Measurements from ENCODE around the gene ELOVL5.

Gene ELOVL5

GRCh38 chr6:53284901-53285300, 63.8 kb downstream of the ELOVL5 start:
- peaks cover 15% of the 10 kb centered on the region for H3K4me1 ChIP-seq (ENCODE audit: insufficient read depth, low read length, poor library complexity, severe bottlenecking)
- H3K4me3 ChIP-seq (ENCODE audit: low read length, poor library complexity, severe bottlenecking) = no peak overlapping the region
- H3K9me3 ChIP-seq (ENCODE audit: insufficient read depth, low read depth, low read length) = no peaks in the 10 kb centered on the region
- H3K79me2 ChIP-seq (ENCODE audit: insufficient read depth, low read length) = peaks cover 82% of the 10 kb centered on the region
- peaks cover 65% of the 10 kb centered on the region for H4K20me1 ChIP-seq (ENCODE audit: insufficient read depth, low read length, poor library complexity, severe bottlenecking)
- H3K4me2 ChIP-seq (ENCODE audit: low read depth, low read length, poor library complexity, severe bottlenecking) = no peak overlapping the region
- no peak overlapping the region for H2AFZ ChIP-seq (ENCODE audit: low read length)
- no peaks in the 10 kb centered on the region for H3K27me3 ChIP-seq (ENCODE audit: insufficient read depth, low read length, poor library complexity, severe bottlenecking)
- no peak overlapping the region for H3K9ac ChIP-seq (ENCODE audit: low read depth, low read length, poor library complexity, severe bottlenecking)
- peaks cover 93% of the 10 kb centered on the region for H3K36me3 ChIP-seq (ENCODE audit: insufficient read depth, low read length)
- H3K9me2 ChIP-seq (replicated peaks; ENCODE audit: low read depth, low read length) = no peaks in the 10 kb centered on the region
- no peaks in the 10 kb centered on the region for H3F3A ChIP-seq (ENCODE audit: low read depth)
- TF ChIP-seq EZH2phosphoT487 (IDR thresholded peaks at IDR 0.05; ENCODE audit: borderline replicate concordance) (no peak), CTCF (conservative IDR thresholded peaks at IDR 0.05; ENCODE audit: low read length) (no peak)

GRCh38 chr6:53282741-53283140, 66.0 kb downstream of the ELOVL5 start:
- peaks cover 95% of the 10 kb centered on the region for H3K36me3 ChIP-seq (ENCODE audit: insufficient read depth, low read length)

GRCh38 chr6:53282234-53282633, 66.5 kb downstream of the ELOVL5 start:
- Histone ChIP-seq H3K4me3 (ENCODE audit: low read length, poor library complexity, severe bottlenecking) (no peak overlapping the region), H3K4me2 (ENCODE audit: low read depth, low read length, poor library complexity, severe bottlenecking) (no peak overlapping the region), H3K9me2 (replicated peaks; ENCODE audit: low read depth, low read length) (no peaks in the 10 kb centered on the region), H3K36me3 (ENCODE audit: insufficient read depth, low read length) (peaks cover 95% of the 10 kb centered on the region), H3F3A (ENCODE audit: low read depth) (no peaks in the 10 kb centered on the region), H3K79me2 (ENCODE audit: insufficient read depth, low read length) (peaks cover 77% of the 10 kb centered on the region), H3K9me3 (ENCODE audit: insufficient read depth, low read depth, low read length) (no peaks in the 10 kb centered on the region), H4K20me1 (ENCODE audit: insufficient read depth, low read length, poor library complexity, severe bottlenecking) (peaks cover 60% of the 10 kb centered on the region), H3K4me1 (ENCODE audit: insufficient read depth, low read length, poor library complexity, severe bottlenecking) (peaks cover 20% of the 10 kb centered on the region), H2AFZ (ENCODE audit: low read length) (no peak overlapping the region), H3K9ac (ENCODE audit: low read depth, low read length, poor library complexity, severe bottlenecking) (no peak overlapping the region), H3K27me3 (ENCODE audit: insufficient read depth, low read length, poor library complexity, severe bottlenecking) (no peaks in the 10 kb centered on the region)
- no peak for TF ChIP-seq CTCF (conservative IDR thresholded peaks at IDR 0.05; ENCODE audit: low read length)
- no peak for TF ChIP-seq EZH2phosphoT487 (IDR thresholded peaks at IDR 0.05; ENCODE audit: borderline replicate concordance)

More at GRCh38 chr6:53282741-53283140, 66.0 kb downstream of the ELOVL5 start:
- H3K4me1 ChIP-seq (ENCODE audit: insufficient read depth, low read length, poor library complexity, severe bottlenecking) = peaks cover 20% of the 10 kb centered on the region
- H3K4me3 ChIP-seq (ENCODE audit: low read length, poor library complexity, severe bottlenecking) = no peak overlapping the region
- H3K4me2 ChIP-seq (ENCODE audit: low read depth, low read length, poor library complexity, severe bottlenecking) = no peak overlapping the region
- H4K20me1 ChIP-seq (ENCODE audit: insufficient read depth, low read length, poor library complexity, severe bottlenecking) = peaks cover 62% of the 10 kb centered on the region
- TF ChIP-seq CTCF (conservative IDR thresholded peaks at IDR 0.05; ENCODE audit: low read length) = no peak
- TF ChIP-seq EZH2phosphoT487 (IDR thresholded peaks at IDR 0.05; ENCODE audit: borderline replicate concordance) = no peak
- no peak overlapping the region for H3K9ac ChIP-seq (ENCODE audit: low read depth, low read length, poor library complexity, severe bottlenecking)
- no peaks in the 10 kb centered on the region for H3K27me3 ChIP-seq (ENCODE audit: insufficient read depth, low read length, poor library complexity, severe bottlenecking)
- H2AFZ ChIP-seq (ENCODE audit: low read length) = no peak overlapping the region
- H3K9me2 ChIP-seq (replicated peaks; ENCODE audit: low read depth, low read length) = no peaks in the 10 kb centered on the region
- H3F3A ChIP-seq (ENCODE audit: low read depth) = no peaks in the 10 kb centered on the region
- no peaks in the 10 kb centered on the region for H3K9me3 ChIP-seq (ENCODE audit: insufficient read depth, low read depth, low read length)
- H3K79me2 ChIP-seq (ENCODE audit: insufficient read depth, low read length) = peaks cover 78% of the 10 kb centered on the region

Measured in Loucy (cell line).